CD4-positive, alpha-beta T cell treated with Interleukin-6 at 100 ng/mL for 8 hours (primary cell): Measurements from ENCODE around the gene RASSF7.
"Not testable (repeated sequence)": the region's sequence is repeated elsewhere in the genome, so short reads cannot be mapped to it uniquely, and the experiment has no call there.

Experiments used
- DNase-seq: peaks from one replicate; pipeline ENCODE4 v3.0.0-alpha.2; 2020; ENCODE audit warnings: mixed read lengths, low spot score

RASSF7 gene

DNA sequence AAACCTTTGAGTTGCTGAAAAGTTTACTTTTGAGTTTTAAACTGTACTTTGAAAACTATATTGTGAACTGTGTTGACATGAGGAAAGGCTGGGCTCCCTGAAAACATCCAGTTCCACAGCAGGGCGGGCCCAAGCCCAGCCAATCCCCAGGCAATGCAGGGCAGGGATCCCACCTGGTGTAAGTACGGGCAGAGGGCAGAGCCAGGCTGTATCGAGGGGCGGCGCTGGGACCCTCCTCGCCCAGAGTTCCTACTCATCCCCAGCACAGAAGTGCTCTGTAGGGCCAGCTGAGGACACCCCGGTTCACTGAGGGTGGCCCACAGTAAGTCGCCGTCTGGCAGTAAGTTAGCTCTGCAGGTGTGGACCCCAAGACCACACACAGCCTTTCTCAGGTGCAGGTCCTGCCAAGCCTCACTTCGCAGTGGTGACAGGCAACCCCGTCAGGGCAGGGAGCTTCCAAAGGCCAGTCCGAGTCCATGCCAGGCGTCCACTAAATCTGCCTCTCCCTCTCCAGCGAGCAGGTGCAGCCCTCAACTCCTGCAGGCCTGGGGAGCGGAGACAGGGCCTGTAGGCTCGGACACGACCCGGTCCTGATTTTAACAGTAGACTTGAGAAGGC, 6.3 kb downstream of the RASSF7 start:
- no peak for DNase-seq

DNA sequence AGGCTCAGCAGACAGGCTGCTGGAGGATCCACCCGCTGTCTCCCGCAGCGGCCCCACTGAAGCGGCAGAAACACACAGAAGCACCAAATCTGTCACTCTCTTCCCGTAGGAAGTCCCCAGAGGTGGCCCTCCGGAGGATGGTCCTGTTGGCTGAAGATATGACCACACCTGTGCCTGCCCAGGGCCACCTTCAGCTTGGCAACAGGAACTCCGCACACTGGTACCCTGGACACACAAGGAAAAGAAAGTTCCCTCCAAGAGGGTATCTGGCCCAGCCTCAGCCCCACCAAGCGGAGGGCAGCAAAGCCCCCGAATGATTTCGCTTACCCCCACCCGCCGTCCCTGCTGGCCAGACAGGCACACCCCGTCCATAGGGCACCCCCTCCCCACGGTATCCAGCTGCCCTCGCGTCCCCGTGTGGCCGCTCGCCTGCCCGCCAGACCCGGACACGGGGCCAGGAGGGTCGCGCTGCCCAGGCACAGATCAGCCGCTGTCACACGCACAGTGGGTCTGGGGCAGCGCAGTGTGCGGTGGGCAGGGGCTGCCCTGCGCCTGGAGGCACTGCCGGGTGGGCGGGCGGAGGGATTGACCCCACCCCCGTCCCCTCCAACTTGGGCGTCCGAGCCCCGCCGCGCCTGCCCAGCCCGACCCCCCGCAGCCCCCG, 7.0 kb downstream of the RASSF7 start:
- no peak for DNase-seq

DNA sequence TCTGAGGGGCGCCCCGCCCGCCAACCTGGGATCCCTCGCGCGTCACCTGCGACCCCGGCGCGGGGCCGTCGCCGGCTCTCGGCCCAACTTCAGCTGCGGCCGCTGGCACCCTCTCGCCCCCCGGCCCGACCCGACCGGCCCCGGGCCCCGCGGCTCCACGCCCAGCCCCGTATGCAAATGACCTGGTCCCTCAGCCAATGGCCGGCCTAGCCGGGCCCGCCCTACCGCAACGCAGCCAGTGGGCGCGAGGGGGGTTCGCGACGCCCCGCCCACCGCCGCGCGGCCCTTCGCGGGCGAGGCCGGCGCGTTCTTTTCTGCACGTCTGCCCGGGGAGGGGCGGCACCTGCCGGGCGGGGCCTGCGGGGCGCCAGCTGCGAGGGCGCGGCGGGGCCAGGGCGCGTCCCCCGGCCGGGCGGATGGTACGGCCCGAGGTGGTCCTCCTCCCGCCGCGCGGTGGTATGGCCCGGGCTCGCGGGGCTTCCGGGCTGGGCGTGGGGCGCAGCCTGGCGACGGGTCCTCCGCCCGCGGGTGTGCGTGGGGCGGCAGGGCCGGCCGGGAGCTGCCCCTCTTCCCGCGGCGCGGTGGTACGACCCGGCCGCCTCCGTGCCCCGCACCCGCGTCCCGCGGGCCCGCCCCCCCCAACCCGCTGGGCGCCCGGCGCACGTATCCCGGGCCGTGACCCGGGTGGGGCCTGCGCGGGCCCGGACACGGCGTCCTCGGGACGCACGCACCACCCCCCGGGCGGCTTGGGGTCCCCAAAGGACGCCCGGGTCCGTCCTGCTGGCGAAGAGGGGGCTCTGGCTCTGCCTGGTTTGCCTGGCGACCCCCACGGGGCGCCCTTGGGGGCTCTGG, 7.8 kb downstream of the RASSF7 start:
- peak; percentile 93 for DNase-seq

DNA sequence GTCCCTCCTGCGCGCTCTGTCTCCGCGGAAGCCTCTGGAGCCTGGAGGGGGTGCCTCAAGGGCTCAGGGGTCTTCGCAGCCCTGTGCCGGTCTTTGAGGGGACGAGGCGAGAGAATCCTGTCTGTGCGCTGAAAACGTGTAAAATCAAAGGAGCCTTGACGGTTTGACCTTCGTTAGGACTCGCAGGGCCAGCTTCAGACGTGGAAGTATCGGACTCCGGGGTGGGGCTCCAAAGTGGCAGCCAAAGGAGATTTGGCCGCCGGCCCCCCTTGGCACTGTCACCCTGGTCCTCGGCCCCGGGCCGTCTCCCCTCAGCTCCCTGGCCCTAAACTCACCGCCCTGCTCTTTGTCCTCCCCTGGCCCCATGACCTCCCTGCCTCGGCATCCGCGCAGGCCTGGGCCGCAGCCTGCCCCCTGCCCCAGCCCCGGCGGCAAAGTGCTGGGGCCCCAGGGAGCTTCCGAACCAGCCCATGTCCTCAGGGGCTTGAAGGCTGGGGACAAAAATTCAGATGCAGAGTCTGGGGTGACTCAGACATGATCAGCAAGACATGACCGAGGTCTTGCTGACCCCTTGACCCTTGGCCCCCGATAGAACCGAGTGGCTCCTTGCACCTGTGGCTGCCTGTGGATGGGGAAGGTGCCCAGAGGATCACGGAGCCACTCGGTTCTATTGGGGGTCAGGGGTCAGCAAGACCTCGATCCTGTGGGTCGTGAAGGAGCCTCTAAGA, 8.6 kb downstream of the RASSF7 start:
- no peak for DNase-seq

DNA sequence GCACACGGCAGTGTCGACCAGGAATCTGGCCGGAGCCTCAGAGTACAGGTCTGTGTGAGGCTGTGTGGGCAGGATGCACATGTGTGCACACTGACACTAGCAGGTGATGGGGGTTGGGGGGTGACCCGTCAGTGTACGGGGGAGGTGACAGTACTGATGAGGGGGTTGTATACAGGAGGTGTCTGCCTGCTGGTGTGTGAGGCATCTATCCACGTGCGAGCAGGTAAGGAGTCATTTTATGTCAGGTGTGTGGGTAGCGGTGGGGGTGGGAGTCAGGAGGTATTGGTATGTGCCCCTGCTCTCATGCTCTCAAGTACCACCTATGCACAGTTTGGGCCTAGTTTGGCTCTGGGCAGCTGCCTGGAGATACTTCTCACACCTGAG, 11.0 kb downstream of the RASSF7 start:
- DNase-seq = no peak

DNA sequence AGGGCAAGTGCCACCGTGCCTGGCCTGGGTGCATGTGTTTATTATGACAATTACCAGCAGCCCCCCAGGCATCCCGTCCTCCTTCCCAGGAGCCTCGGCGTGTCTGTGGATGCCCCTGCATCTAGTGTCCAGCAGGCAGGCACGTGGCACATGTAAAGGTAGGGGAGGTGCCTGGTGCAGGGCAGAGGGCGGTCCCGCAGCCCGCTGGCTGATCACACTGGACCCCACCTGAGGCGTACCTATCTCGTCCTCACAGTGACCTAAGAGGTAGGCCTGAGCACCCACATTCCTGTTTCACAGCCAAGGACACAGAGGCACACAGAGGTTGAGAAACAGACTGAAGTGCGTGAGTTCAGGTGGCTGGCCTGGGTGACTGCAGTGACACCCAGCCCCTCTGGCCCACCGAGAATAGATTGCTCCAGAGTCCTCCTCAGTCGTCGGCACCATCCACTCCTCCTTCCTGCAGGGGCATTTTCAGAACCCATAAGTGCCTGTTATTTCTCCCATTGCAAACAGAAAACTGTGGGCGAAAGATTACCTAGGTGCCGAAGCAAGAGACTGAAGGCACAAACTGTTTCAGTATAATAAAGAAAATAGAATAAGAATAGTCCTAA, 12.5 kb downstream of the RASSF7 start:
- DNase-seq = no peak

DNA sequence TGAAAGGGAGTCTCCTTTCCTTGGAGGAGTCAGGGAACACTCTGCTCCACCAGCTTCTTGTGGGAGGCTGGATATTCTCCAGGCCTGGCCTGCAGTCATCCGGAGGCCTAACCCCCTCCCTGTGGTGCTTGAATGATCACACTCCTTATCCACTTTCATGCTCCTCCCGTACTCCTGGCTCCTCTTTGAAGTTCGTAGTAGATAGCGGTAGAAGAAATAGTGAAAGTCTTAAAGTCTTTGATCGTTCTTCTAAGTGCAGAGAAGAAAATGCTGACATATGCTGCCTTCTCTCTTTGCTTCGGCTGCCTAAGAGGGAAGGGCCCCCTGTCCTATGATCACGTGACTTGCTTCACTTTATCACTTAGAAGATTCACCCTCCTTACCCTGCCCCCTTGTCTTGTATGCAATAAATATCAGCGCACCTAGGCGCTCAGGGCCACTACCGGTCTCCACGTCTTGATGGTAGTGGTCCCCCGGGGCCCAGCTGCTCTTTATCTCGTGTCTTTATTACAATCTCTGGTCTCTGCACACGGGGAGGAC, 13.3 kb downstream of the RASSF7 start:
- DNase-seq = not testable (repeated sequence)

DNA sequence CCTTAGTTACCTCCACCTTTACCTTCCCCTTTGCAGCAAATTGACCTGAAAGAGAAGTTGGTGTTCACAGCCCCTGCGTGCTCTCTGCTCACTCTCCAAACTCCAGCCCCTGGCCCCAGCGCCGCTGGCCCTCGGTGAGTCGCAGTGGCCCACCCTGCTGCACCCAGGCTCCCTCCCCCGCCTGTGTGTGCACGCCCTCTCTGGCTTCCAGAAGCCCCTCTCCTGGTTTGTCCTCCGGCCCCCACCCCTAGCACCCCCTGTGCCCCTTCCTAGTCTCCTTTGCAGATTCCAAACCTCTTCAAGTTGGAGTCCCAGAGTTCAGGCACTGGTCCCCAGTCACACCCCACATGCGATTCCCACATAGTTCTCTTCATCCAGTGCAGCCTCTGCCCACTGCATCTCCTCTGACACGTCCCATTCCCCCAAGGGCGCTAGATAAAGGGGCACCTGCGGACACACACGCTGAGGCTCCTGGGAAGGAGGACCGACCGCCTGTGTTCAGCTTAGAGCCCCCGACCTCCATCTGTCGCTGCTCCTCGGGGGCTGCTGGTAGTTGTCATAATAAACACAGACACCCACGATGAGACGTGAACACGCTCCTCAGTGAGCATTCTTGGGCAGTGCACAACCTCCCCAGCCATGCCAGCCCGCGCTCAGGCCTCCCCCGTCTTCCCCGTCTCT, 14.0 kb downstream of the RASSF7 start:
- DNase-seq = no peak

DNA sequence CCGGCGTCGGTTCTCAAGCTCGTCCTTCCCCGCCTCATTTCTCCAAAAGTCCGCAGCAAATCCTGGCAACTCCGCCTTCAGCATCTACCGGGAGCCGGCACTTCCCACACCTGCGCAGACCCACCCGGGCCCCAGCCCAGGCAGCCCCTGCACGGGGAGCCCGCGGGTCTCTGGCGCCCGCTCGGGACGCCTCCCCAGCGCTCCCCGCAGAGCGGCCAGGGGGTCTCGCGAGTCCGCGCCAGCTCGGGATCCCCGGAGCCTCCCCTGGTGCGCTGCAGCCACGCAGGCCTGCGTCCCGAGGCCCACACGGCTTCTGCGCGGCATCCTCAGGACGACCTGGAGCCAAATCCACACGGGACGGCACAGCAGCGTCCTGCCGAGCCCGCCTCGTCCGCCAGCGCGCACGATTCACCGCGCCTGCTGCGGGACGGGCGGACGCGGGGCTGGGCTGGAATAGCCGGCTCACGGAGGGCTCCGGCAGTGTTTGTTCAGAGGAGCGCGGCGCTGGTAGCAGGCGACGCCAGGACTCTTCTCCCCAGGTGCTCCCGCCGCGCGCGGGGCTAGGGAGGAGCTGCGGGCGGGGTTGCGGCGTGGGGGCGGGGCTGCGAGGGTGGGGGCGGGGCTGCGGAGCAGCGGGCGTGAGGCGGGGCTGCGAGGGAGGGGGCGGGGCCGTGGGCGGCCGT, 14.7 kb downstream of the RASSF7 start:
- DNase-seq = no peak

DNA sequence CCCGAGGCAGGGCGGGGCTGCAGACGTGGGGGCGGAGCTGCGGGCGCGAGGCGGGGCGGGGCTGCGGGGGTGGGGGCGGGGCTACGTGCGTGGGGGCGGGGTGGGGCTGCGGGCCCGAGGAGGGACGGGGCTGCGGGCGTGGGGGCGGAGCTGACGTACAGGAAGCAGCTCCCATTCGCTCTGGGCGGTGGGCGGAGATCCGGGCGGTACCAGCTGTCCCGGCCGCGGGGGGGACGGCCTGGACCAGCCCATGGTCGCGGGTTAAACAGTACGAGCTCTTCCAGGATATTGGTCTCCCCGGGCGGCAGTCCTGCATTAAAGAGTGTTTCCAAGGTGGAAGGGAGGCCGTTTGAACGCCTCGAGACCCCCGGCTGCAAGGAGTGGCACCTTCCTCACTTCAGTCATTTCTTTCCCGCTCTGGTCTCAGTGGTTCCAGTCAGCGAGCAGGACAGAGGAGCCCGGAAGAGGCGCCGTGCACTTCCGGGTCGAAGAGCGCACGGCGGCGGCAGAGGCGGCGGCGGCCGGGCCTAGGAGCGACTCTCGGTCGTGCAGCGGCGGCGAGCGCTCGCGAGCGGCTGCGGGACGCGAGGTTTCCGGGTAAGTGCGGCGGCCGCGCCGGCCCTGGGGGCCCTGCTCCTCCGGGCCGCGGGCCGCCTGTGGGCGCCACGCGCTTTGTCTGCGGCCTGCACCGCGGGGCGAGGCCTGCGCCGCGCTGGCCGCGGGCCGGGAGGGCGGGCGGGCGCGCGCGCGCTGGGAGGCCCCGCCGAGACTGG, 15.4 kb downstream of the RASSF7 start, which contains the start of gene PHRF1:
PHRF1 (plus strand) TSS at position 475 of the 773 bp plus-strand sequence. CDS start 5,043 bp downstream, outside the sequence.
- DNase-seq = peak; percentile 95

DNA sequence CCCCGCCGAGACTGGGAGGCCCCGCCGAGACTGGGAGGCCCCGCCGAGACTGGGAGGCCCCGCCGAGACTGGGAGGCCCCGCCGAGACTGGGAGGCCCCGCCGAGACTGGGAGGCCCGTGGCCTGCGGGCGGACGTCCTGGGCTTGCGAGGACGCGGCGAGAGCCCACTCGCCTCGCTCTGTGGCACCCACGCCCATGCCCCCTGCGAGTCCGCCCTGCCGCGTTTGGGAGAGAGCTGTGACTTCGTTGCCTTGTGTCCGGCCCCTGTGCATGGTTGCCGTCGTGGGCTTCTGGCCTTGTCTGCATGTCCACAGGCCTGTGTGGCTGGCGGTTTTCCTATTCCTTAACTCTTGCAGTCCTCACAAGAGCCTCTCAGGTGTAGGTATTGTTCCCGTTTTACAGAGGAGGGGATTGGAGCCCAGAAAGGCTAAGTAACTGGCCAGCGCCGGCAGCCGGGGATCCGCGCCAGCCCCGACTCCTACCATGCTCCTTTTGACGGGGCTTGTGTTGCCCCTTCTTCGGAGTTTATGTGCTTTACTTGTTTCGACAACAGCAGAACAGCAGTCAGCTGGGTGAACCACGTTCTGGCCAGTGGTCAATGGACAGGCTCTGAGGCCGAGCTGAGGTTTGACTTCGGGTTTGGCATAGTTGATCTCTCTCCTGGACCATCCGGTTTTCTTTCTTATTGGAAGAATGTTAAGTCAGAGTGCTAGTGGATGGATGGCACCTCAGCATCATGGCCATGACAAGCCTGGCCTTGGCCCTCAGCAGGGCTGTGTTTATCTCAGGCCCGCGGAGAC, 16.2 kb downstream of the RASSF7 start:
- no peak for DNase-seq

DNA sequence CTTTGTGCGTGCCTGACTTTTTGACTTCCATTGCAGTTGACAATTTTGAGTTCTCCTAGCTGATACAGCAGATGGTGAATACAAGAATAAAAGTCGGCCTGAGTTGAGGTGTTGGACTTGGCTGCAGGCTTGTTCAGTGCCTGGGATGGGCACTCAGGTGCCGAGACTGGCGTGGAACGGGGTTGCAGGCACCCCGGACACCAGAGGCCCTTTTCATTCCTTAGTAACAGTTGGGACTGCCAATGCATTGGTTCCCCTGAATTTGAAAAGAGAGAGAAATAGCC, 16.8 kb downstream of the RASSF7 start:
- no peak for DNase-seq

DNA sequence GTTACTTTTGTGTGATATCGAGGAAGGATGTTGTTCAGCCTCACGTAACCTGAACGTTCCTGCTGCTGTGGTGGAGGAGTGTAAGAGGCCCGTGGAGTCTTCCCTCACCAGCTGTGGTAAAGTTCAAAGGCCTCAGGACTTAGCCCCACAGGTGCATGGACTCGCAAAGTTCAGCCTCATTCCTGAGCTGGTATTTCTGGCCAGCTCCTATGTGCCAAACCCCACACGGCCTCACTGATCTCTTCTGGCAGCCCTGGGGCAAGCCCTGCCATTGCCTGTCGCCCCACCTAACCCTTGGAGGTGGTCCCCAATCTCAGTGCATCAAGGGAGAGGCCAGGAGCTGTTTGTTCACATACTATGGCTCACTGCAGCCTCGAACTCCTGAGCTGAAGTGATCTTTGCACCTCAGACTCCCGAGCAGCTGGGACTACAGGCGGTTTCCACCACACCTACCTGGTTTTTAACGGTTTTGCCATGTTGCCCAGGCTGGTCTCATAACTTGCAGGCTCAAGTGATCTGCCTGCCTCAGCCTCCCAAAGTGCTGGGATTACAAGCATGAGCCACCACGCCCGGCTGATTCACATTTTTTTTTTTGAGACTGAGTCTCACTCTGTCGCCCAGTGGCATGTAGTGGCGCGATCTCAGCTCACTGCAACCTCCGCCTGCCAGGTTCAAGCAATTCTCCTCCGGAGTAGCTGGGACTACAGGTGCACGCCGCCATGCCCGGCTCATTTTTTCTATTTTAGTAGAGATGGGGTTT, 17.7 kb downstream of the RASSF7 start:
- no peak for DNase-seq

DNA sequence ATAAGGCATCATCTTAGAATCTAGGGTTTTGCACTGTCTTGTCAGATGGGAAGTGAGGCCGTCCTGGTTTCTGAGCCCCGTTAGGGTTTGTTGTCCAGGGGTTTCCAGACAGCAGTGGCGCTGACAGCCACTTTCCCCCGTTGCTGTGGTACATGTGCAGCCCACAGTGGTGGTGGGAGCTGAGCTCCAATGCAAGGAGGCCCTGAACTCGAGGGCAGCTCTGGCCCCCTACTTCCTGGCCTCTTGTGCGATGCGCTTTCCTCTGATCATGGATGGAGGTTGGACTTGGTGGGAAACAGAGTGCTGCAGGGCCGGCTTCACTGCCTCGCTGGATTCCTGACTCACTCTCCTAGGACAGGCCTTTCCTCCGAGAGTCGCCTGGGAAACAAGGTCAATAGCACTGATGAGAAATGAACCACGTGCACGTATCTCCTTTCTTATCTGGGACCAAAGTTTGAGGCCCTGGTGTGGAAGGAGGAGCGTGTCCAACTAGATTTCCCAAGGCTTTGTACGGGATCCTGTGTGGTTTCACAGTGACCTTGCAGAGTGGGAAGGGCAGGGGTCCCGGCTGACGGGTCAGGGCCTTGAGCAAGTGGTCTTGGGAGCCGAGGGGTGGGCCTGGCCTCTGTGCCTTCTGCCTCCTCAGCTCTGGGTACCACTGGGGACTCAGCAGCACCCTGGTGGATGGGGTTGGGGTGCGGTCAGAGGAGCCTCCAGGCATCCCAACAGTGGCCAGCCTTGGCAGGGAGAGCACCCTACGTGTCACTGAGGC, 19.2 kb downstream of the RASSF7 start:
- DNase-seq = no peak

DNA sequence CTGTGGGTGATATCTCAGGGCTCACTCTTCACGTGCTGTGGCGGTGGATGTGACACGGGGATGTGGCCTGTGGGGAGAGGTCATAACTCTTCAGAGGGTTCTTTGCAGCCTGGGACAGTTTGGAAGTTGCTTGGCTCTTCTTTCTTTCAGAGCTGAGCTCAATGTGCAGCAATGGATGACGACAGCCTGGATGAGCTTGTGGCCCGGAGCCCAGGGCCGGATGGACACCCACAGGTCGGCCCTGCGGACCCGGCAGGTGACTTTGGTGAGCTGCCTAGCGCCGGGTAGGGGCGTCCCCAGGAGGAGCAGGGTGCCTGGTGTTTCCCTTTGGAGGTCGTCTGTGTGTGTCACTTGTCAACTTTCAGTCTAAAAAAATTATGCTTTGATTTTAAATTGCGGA, 20.6 kb downstream of the RASSF7 start:
- DNase-seq = no peak

DNA sequence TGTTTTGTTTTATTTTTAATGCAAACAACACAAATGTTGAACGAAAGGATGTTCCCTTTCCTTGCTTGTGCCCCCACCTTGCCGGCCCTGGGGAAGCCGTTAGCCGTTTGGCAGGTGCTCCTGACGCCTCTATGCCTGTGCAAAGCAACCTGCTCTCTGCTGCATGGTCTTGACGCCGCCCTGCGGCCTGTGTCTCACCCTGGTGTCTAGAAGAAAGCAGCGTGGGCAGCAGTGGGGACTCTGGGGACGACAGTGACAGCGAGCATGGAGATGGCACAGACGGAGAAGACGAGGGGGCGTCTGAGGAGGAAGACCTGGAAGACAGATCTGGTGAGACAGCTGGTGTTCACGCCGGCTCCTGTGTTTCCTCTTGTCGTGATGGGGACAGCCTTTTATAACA, 21.0 kb downstream of the RASSF7 start:
- DNase-seq = no peak

DNA sequence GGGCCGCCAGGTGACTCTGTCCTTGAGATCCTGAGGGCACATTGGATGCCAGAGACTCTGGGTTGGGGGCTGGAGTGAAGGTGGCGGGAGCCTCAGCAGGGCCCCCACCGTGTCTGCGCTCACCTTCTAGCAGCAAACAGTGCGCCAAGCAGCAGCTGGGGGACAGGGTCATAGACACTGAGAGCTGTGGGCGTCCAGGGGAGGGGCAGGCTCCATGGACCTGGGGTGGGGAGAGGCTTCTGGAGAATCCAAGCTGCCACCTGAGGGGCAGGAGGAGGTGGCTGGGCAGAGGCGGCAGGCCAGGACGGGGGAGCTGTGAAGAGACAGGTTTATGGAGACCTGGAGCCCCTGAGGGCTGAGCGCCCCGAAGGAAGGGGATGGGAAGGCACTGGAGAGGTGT, 23.5 kb downstream of the RASSF7 start:
- no peak for DNase-seq
